ENCODE results near the gene AQP1. TPM values are rescaled to one million over a fixed set of nuclear protein-coding genes. Genes with fewer than 3 reads are reported as not detected.

The AQP1 gene
- total RNA-seq, 1 experiment from 2014 or later = 0.15 TPM

DNA sequence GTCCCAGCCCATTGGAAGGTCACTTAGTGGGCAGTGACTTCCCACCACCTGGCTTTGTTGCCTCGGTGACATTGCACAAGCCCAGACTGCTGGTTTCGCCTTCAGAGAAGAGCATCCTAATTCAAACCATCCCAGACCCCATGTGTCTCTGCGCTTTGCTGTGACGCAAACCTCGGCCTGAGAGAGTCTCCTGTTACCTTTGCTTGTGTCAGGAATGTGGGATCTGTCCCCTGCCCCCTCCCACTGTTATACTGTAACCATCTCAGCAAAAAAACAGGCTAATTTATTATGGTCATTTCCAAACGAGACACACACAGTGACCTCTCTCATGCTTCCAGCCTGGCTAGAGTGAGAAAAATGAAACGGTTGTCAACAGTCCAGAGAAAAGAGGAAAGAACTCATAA is 25.0 kb upstream of the AQP1 start:
- Mint-ChIP-seq H3K27me3 (ENCODE audit: low read depth) (peaks cover 9% of the 10 kb centered on the region), H3K4me3 (no peak overlapping the region), H3K27ac (no peak overlapping the region), H3K4me1 (peaks cover 22 to 32% of the 10 kb centered on the region in 2 experiments), H3K9me3 (no peaks in the 10 kb centered on the region; a peak in 1 of 5 replicates), H3K36me3 (ENCODE audit: insufficient read depth in 1 of 3, low read depth in 3 of 3) (no peaks in the 10 kb centered on the region; a peak in 1 of 7 replicates)
- TF ChIP-seq, protein P1, sequence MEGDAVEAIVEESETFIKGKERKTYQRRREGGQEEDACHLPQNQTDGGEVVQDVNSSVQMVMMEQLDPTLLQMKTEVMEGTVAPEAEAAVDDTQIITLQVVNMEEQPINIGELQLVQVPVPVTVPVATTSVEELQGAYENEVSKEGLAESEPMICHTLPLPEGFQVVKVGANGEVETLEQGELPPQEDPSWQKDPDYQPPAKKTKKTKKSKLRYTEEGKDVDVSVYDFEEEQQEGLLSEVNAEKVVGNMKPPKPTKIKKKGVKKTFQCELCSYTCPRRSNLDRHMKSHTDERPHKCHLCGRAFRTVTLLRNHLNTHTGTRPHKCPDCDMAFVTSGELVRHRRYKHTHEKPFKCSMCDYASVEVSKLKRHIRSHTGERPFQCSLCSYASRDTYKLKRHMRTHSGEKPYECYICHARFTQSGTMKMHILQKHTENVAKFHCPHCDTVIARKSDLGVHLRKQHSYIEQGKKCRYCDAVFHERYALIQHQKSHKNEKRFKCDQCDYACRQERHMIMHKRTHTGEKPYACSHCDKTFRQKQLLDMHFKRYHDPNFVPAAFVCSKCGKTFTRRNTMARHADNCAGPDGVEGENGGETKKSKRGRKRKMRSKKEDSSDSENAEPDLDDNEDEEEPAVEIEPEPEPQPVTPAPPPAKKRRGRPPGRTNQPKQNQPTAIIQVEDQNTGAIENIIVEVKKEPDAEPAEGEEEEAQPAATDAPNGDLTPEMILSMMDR (conservative IDR thresholded peaks at IDR 0.05) = no peak
- Histone ChIP-seq H3K9ac (ENCODE audit: extremely low read depth, insufficient read length, low read length) (no peak overlapping the region), H3K18ac (ENCODE audit: insufficient read length, low read depth, low read length) (no peak overlapping the region), H2AFZ (ENCODE audit: low read length) (no peak overlapping the region), H3K27ac (ENCODE audit: insufficient read length, low read depth, low read length) (no peak overlapping the region), H3K4me2 (ENCODE audit: insufficient read depth, insufficient read length, low read length) (no peak overlapping the region), H2BK12ac (ENCODE audit: insufficient read length, low read depth, low read length) (no peak overlapping the region), H2BK5ac (ENCODE audit: insufficient read length, low read length) (no peak overlapping the region), H2AK5ac (ENCODE audit: insufficient read length, low read length) (no peak overlapping the region), H2BK15ac (ENCODE audit: low read depth, low read length) (no peak overlapping the region), H3K27me3 (ENCODE audit: insufficient read depth, low read length) (no peaks in the 10 kb centered on the region), H4K5ac (ENCODE audit: insufficient read length, low read depth, low read length) (no peak overlapping the region), H4K20me1 (ENCODE audit: control insufficient read depth, insufficient read depth, insufficient read length) (no peaks in the 10 kb centered on the region), H4K8ac (replicated peaks; ENCODE audit: insufficient read length, low read depth, low read length) (no peak overlapping the region), H3K14ac (ENCODE audit: insufficient read depth, low read length) (no peak overlapping the region), H2BK20ac (ENCODE audit: low read depth, low read length, poor library complexity, severe bottlenecking) (no peak overlapping the region), H3K79me1 (ENCODE audit: insufficient read depth, low read depth, low read length, poor library complexity, severe bottlenecking) (no peaks in the 10 kb centered on the region), H4K91ac (ENCODE audit: insufficient read length, low read depth, low read length) (no peak overlapping the region), H3K79me2 (ENCODE audit: insufficient read depth, low read length) (no peaks in the 10 kb centered on the region), H2BK120ac (ENCODE audit: low read depth, low read length, poor library complexity, severe bottlenecking) (no peak overlapping the region), H3K23me2 (ENCODE audit: insufficient read length, low read depth, low read length, poor library complexity, severe bottlenecking) (no peaks in the 10 kb centered on the region), H3T11ph (ENCODE audit: low read length) (no peak overlapping the region), H3K56ac (ENCODE audit: insufficient read length, low read depth, low read length) (no peak overlapping the region), H3K4ac (ENCODE audit: low read depth, low read length) (no peak overlapping the region), H3K9me3 (ENCODE audit: control insufficient read depth, low read depth, low read length) (no peaks in the 10 kb centered on the region), H3K23ac (ENCODE audit: insufficient read length, low read depth, low read length) (no peak overlapping the region), H3K4me1 (ENCODE audit: insufficient read depth, low read length) (no peaks in the 10 kb centered on the region; the same call in 1 of the 2 replicates)
- no CpG with 5 or more reads among the region's 7 CpGs for WGBS (ENCODE audit: extremely low coverage, insufficient read length, low lambda C conversion rate)
- no peak for DNase-seq

Data from H9 (cell line).